Liver (tissue), 9 donors: ENCODE measurements around the gene MYBPH. TPM values are rescaled to one million over a fixed set of nuclear protein-coding genes. Genes with fewer than 3 reads are reported as not detected.

ENCODE experiments used
- DNase-seq: peaks from one replicate; pipeline ENCODE4 v3.0.0-alpha.2; 2017; ENCODE audit warnings: low spot score
- H3K27ac ChIP-seq, 2 donors: one replicate each; pipeline ENCODE4 v1.7.0; 2013; ENCODE audit warnings: inconsistent platforms in 2 of 2, low read length in 2 of 2, control low read depth in 1 of 2, low read depth in 1 of 2, mild to moderate bottlenecking in 1 of 2
- H3K27me3 ChIP-seq, 4 donors: one replicate each; pipeline versions ENCODE4 v1.6.1 to v1.7.0; 2013; ENCODE audit warnings: low read length in 3 of 4, inconsistent platforms in 1 of 4, mild to moderate bottlenecking in 1 of 4, moderate library complexity in 1 of 4; ENCODE audit not compliant: control insufficient read depth in 4 of 4, insufficient read depth in 4 of 4
- H3K36me3 ChIP-seq, 4 donors: one replicate each; pipeline versions ENCODE4 v1.6.1 to v1.7.0; 2013; ENCODE audit warnings: low read length in 3 of 4, mild to moderate bottlenecking in 3 of 4, low read depth in 1 of 4, moderate library complexity in 1 of 4; ENCODE audit not compliant: control insufficient read depth in 4 of 4, insufficient read depth in 3 of 4
- H3K4me1 ChIP-seq, 4 donors: one replicate each; pipeline versions ENCODE4 v1.6.1 to v1.7.0; 2013; ENCODE audit warnings: low read length in 3 of 4, mild to moderate bottlenecking in 3 of 4, moderate library complexity in 1 of 4; ENCODE audit not compliant: control insufficient read depth in 4 of 4, insufficient read depth in 4 of 4
- H3K4me3 ChIP-seq, 3 donors: one replicate each; pipeline versions ENCODE4 v1.6.1 to v1.7.0; 2013; ENCODE audit warnings: low read length in 3 of 3, control low read depth in 1 of 3, low read depth in 1 of 3, mild to moderate bottlenecking in 1 of 3
- H3K9ac ChIP-seq, 2 donors: one replicate each; pipeline ENCODE4 v1.7.0; 2013; ENCODE audit warnings: low read length in 2 of 2, mild to moderate bottlenecking in 2 of 2, moderate library complexity in 2 of 2, control low read depth in 1 of 2, low read depth in 1 of 2
- H3K9me3 ChIP-seq, 4 donors: one replicate each; pipeline versions ENCODE4 v1.6.1 to v1.7.0; 2013; ENCODE audit warnings: low read length in 3 of 4; ENCODE audit not compliant: control insufficient read depth in 4 of 4
- EGR1 ChIP-seq, 2 donors: IDR thresholded peaks; 2 replicates each; pipeline ENCODE4 v1.6.1; 2016 to 2018; ENCODE audit warnings: antibody characterized with exemption in 2 of 2, low read depth in 2 of 2
- FOXA1 ChIP-seq: IDR thresholded peaks from 2 replicates; pipeline ENCODE4 v1.6.1; 2016; ENCODE audit warnings: antibody characterized with exemption
- FOXA2 ChIP-seq: IDR thresholded peaks from 2 replicates; pipeline ENCODE4 v1.6.1; 2016; ENCODE audit warnings: antibody characterized with exemption
- GABPA ChIP-seq, 2 donors: IDR thresholded peaks in 1 of 2; conservative IDR thresholded peaks in 1 of 2; 2 replicates each; pipeline ENCODE4 v1.6.1; 2016; ENCODE audit warnings: antibody characterized with exemption in 2 of 2, mild to moderate bottlenecking in 1 of 2, moderate library complexity in 1 of 2
- HNF4A ChIP-seq, 2 donors: conservative IDR thresholded peaks; 2 replicates each; pipeline ENCODE4 v1.6.1; 2016; ENCODE audit warnings: antibody characterized with exemption in 2 of 2, mild to moderate bottlenecking in 2 of 2
- HNF4G ChIP-seq: IDR thresholded peaks from 2 replicates; pipeline ENCODE4 v1.6.1; 2016; ENCODE audit warnings: antibody characterized with exemption
- NR2F2 ChIP-seq: IDR thresholded peaks from 2 replicates; pipeline ENCODE4 v1.6.1; 2016; ENCODE audit warnings: antibody characterized with exemption
- RAD21 ChIP-seq, 2 donors: IDR thresholded peaks; 2 replicates each; pipeline ENCODE4 v1.6.1; 2016; ENCODE audit warnings: antibody characterized with exemption in 2 of 2, mild to moderate bottlenecking in 2 of 2
- RXRA ChIP-seq, 2 donors: IDR thresholded peaks; 2 replicates each; pipeline ENCODE4 v1.6.1; 2017 to 2018; ENCODE audit warnings: antibody characterized with exemption in 2 of 2, mild to moderate bottlenecking in 1 of 2
- SP1 ChIP-seq: IDR thresholded peaks from 2 replicates; pipeline ENCODE4 v1.6.1; 2018; ENCODE audit warnings: antibody characterized with exemption, mild to moderate bottlenecking
- TAF1 ChIP-seq: conservative IDR thresholded peaks from 2 replicates; pipeline ENCODE4 v1.6.1; 2016; ENCODE audit warnings: antibody characterized with exemption, mild to moderate bottlenecking
- YY1 ChIP-seq: IDR thresholded peaks from 2 replicates; pipeline ENCODE4 v1.6.1; 2016; ENCODE audit warnings: antibody characterized with exemption, mild to moderate bottlenecking
- WGBS: extraction: QIAGEN DNeasy Blood & Tissue Kit; methylation state at CpG from one replicate; pipeline ENCODE4 v1.1.7; 2013; 5-methylcytosine and 5-hydroxymethylcytosine counted together
- polyA plus RNA-seq, 2 donors: library from polyadenylated mRNA; stranded (reverse) in 1 of 2; unstranded in 1 of 2; fragments of 200-250 nt in 1 of 2; fragments of >200 nt in 1 of 2; fragmentation: Nextera tagmentation in 1 of 2; extraction: Ambion mirVana in 1 of 2; gene quantifications; one replicate each; pipeline versions ENCODE4 v1.2.1 to v1.2.3, GENCODE V29; 2013 to 2015
- total RNA-seq, 2 donors: library from RNA; depleted of rRNA; stranded (reverse); fragments of >200 nt; gene quantifications; one replicate each; pipeline ENCODE4 v1.2.3, GENCODE V29; 2014
- TF ChIP-seq, protein P1 (sequence below): IDR thresholded peaks from 2 replicates; pipeline ENCODE4 v1.6.1; 2016; ENCODE audit warnings: antibody characterized with exemption
- TF ChIP-seq, protein P2 (sequence below): IDR thresholded peaks from 2 replicates; pipeline ENCODE4 v1.6.1; 2016; ENCODE audit warnings: antibody characterized with exemption
- TF ChIP-seq, protein P3 (sequence below): IDR thresholded peaks from 2 replicates; pipeline ENCODE4 v1.6.1; 2016; ENCODE audit warnings: antibody characterized with exemption, mild to moderate bottlenecking
- TF ChIP-seq, protein P4 (sequence below): fragments of 150-350 bp; IDR thresholded peaks from 2 replicates; pipeline ENCODE4 v1.5.1; 2017; ENCODE audit warnings: improper control_type of control experiment, low read depth, low read length; ENCODE audit not compliant: missing input control
- donor health status: healthy.
- donor health status: healthy.
- donor health status: healthy.
- donor health status: healthy.
- donor health status: healthy.

Gene MYBPH
- total and polyA plus RNA-seq, 4 donors, result 0.09 TPM; not detected in 3

DNA sequence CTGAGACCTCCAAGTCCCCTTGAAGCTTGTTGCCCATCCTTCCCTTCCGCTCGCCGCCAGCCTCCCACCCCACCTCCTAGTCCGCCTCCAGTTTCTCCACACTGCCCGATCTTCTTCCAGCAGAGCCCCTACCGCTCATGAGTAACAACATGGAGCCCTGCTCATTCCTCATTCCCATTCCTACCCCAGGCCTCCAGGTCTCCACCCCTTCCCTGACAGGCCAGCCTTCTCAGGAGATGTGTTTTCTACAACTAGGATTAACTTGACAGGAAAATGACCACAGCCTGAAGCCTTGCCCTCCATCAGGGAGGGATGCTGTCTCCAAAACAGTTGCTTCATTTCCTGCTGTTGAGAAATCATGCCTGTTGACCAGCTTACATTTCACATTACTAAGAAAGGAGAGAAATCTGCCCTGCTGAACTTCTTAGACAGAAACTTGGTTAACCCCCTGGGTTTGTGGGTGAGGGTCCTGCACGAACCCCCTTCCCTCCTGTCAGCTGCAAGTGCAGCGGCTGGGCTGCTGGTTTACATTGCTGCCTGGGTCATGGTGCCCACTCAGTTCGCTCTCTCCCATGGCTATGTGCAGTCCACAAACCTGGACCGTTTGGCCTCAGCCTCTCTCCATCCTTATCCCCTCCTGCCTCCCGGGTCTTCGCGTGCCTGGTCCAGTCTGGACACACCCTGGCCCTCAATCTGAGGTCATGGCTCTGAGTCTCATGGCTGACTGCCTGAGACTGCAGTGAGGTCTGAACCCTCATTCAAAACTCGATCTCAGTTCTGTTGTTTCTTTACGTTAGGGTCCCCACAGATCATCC is 27.0 kb upstream of the MYBPH start:
- Histone ChIP-seq H3K36me3 (no peaks in the 10 kb centered on the region), H3K4me1 (peaks cover 0 to 17% (median 8%) of the 10 kb centered on the region in 4 donors), H3K27ac (no peak overlapping the region), H3K9me3 (no peaks in the 10 kb centered on the region), H3K4me3 (no peak overlapping the region), H3K9ac (no peak overlapping the region), H3K27me3 (no peaks in the 10 kb centered on the region)
- no peak for DNase-seq
- 88% methylated on average over 15 of the region's 15 CpGs for WGBS
- TF ChIP-seq SP1 (no peak), NR2F2 (no peak), TAF1 (no peak), RAD21 (IDR thresholded peaks at IDR 0.05) (no peak), FOXA2 (no peak), EGR1 (IDR thresholded peaks at IDR 0.05; ENCODE audit: low read depth in 2 of 2) (no peak), YY1 (no peak), FOXA1 (no peak), GABPA (IDR thresholded peaks at IDR 0.05 in 1 of 2, conservative IDR thresholded peaks at IDR 0.05 in 1 of 2) (no peak), HNF4G (no peak), RXRA (IDR thresholded peaks at IDR 0.05) (no peak), HNF4A (conservative IDR thresholded peaks at IDR 0.05) (no peak)
- TF ChIP-seq, protein P1, sequence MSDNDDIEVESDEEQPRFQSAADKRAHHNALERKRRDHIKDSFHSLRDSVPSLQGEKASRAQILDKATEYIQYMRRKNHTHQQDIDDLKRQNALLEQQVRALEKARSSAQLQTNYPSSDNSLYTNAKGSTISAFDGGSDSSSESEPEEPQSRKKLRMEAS, result no peak
- TF ChIP-seq, protein P2, sequence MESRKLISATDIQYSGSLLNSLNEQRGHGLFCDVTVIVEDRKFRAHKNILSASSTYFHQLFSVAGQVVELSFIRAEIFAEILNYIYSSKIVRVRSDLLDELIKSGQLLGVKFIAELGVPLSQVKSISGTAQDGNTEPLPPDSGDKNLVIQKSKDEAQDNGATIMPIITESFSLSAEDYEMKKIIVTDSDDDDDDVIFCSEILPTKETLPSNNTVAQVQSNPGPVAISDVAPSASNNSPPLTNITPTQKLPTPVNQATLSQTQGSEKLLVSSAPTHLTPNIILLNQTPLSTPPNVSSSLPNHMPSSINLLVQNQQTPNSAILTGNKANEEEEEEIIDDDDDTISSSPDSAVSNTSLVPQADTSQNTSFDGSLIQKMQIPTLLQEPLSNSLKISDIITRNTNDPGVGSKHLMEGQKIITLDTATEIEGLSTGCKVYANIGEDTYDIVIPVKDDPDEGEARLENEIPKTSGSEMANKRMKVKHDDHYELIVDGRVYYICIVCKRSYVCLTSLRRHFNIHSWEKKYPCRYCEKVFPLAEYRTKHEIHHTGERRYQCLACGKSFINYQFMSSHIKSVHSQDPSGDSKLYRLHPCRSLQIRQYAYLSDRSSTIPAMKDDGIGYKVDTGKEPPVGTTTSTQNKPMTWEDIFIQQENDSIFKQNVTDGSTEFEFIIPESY, result no peak
- TF ChIP-seq, protein P3, sequence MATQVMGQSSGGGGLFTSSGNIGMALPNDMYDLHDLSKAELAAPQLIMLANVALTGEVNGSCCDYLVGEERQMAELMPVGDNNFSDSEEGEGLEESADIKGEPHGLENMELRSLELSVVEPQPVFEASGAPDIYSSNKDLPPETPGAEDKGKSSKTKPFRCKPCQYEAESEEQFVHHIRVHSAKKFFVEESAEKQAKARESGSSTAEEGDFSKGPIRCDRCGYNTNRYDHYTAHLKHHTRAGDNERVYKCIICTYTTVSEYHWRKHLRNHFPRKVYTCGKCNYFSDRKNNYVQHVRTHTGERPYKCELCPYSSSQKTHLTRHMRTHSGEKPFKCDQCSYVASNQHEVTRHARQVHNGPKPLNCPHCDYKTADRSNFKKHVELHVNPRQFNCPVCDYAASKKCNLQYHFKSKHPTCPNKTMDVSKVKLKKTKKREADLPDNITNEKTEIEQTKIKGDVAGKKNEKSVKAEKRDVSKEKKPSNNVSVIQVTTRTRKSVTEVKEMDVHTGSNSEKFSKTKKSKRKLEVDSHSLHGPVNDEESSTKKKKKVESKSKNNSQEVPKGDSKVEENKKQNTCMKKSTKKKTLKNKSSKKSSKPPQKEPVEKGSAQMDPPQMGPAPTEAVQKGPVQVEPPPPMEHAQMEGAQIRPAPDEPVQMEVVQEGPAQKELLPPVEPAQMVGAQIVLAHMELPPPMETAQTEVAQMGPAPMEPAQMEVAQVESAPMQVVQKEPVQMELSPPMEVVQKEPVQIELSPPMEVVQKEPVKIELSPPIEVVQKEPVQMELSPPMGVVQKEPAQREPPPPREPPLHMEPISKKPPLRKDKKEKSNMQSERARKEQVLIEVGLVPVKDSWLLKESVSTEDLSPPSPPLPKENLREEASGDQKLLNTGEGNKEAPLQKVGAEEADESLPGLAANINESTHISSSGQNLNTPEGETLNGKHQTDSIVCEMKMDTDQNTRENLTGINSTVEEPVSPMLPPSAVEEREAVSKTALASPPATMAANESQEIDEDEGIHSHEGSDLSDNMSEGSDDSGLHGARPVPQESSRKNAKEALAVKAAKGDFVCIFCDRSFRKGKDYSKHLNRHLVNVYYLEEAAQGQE, result no peak
- TF ChIP-seq, protein P4, sequence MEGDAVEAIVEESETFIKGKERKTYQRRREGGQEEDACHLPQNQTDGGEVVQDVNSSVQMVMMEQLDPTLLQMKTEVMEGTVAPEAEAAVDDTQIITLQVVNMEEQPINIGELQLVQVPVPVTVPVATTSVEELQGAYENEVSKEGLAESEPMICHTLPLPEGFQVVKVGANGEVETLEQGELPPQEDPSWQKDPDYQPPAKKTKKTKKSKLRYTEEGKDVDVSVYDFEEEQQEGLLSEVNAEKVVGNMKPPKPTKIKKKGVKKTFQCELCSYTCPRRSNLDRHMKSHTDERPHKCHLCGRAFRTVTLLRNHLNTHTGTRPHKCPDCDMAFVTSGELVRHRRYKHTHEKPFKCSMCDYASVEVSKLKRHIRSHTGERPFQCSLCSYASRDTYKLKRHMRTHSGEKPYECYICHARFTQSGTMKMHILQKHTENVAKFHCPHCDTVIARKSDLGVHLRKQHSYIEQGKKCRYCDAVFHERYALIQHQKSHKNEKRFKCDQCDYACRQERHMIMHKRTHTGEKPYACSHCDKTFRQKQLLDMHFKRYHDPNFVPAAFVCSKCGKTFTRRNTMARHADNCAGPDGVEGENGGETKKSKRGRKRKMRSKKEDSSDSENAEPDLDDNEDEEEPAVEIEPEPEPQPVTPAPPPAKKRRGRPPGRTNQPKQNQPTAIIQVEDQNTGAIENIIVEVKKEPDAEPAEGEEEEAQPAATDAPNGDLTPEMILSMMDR, result no peak
